Fibroblast of the aortic adventitia (primary cell): Measurements from ENCODE around the gene PLPP4. TPM values are rescaled to one million over a fixed set of nuclear protein-coding genes. Genes with fewer than 3 reads are reported as not detected.

Source experiments
- DNase-seq: peaks from one replicate; pipeline ENCODE4 v3.0.0-alpha.2; 2010; ENCODE audit warnings: low read depth
- H3K4me3 ChIP-seq: 2 replicates; pipeline ENCODE4 v1.5.1; 2011; ENCODE audit warnings: low read depth, mild to moderate bottlenecking, control low read depth, low read length, moderate library complexity
- total RNA-seq: library from RNA; depleted of rRNA; stranded (reverse); fragments of >200 nt; gene quantifications from 2 replicates; pipeline ENCODE4 v1.2.3, GENCODE V29; 2012; ENCODE audit warnings: low replicate concordance
- TF ChIP-seq, protein P1 (sequence below): IDR thresholded peaks from 2 replicates; pipeline ENCODE4 v1.5.1; 2011; ENCODE audit warnings: mild to moderate bottlenecking, low read length, control low read depth, inconsistent platforms; ENCODE audit not compliant: insufficient read depth

Gene PLPP4
- total RNA-seq, 1 donor: 7.5 TPM

DNA sequence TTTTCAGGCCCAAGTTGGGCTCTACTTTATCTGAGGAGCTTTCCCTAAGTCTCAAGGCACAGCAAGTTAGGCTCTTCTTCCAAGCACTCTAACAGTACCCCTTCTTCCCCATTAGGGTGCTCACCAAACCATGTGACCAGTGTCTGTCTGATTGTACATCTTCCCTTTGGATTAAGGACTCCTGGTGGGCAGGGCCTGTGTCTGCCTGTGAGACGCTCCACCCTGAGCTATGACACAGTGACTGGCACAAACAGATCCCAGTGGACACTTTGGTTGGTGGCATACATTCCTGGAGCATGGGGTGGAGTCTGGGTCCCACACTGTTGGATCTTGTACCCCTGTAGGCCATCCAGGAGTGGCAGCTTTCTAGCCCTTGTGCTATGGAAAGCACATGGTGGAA lies 23.8 kb downstream of the PLPP4 start:
- TF ChIP-seq, protein P1, sequence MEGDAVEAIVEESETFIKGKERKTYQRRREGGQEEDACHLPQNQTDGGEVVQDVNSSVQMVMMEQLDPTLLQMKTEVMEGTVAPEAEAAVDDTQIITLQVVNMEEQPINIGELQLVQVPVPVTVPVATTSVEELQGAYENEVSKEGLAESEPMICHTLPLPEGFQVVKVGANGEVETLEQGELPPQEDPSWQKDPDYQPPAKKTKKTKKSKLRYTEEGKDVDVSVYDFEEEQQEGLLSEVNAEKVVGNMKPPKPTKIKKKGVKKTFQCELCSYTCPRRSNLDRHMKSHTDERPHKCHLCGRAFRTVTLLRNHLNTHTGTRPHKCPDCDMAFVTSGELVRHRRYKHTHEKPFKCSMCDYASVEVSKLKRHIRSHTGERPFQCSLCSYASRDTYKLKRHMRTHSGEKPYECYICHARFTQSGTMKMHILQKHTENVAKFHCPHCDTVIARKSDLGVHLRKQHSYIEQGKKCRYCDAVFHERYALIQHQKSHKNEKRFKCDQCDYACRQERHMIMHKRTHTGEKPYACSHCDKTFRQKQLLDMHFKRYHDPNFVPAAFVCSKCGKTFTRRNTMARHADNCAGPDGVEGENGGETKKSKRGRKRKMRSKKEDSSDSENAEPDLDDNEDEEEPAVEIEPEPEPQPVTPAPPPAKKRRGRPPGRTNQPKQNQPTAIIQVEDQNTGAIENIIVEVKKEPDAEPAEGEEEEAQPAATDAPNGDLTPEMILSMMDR: no peak
- no peak for DNase-seq
- no peak overlapping the region for H3K4me3 ChIP-seq

DNA sequence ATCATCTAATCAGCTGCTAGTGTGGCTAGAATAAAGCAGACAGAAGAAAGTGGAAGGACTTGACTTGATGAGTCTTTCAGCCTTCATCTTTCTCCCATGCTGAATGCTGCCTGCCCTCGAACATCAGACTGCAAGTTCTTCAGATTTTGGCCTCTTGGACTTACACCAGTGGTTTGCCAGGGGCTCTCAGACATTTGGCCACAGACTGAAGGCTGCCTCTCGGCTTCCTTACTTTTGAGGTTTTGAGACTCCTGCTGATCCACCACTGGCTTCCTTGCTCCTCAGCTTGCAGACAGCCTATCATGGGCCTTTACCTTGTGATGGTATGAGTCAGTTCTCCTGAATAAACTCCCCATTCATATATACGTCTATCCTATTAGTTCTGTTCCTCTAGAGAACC lies 26.0 kb downstream of the PLPP4 start:
- TF ChIP-seq, protein P1: no peak
- no peak overlapping the region for H3K4me3 ChIP-seq
- no peak for DNase-seq

DNA sequence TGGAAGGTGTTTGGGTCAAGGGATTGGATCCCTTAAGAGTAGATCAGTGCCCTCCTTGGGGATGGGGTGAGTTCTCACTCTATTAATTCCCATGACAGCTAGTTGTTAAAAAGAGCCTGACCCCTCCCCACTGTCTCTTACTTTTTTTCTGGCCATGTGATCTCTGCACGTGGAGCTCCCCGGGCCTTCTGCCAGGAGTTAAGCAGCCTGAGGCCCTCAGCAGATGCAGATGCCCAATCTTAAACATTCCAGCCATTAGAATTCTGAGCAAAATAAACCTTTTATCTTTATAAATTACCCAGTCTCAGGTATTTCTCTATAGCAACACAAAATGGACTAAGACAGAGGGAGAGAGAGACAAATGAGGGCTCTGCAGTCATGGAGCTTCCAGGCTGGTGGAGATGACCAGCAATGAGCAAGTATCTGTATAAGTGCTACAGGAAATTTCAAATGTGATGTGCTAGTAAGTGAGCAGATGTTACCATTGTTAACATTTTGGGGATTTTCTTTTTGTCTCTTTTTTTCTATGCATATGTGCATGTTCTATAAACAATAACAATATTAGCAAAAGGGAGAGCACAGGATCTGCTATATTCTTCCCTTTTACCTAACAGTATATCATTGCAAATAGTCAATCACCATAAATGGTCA lies 26.7 kb downstream of the PLPP4 start:
- no peak for DNase-seq
- H3K4me3 ChIP-seq: no peak overlapping the region
- TF ChIP-seq, protein P1: no peak

DNA sequence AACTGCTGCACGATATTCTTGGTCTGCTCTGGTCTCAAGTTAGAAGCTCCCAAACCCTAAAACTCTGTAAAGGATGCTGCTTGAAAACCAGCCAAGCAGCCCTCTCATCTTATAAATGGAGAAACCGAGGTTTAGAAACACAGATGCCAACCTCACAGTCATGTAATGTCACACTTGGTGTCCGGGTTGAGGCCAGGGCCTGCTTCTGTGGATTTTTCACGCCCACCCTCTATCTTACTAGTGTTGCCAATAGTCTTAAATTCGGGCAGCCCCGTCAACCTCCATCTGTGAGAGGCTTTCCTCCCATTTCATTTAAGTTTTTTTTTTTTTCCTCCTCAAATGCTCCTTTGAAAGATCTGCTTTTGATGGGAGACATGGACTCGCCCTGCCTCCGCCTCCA lies 28.9 kb downstream of the PLPP4 start:
- no peak for DNase-seq
- TF ChIP-seq, protein P1: no peak

DNA sequence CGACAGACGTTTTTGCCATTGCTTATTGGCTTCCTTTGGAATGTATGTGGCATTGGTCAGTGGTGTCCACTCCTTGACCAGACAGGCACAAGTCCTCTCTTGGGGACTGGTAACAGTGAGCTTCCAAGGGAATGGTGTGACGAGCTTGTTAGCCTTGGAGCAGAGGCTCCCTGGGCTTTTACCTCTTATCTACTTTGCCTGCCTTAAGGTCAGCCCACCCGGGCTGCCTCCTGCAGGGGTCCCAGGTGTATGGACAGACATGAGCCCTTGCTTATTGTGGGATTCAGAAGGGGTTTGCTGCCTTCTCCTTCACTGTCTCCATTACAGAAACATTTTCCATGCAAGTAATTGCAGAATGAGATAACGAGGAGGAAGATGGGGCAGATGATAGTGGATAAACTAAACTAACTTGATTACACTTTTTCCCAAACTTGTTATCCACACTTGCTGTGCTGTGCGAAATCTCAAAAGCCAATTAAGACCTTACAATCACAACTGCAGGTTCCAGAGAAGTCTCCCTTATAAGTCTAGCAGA lies 29.7 kb downstream of the PLPP4 start:
- TF ChIP-seq, protein P1: no peak
- DNase-seq: no peak
- no peak overlapping the region for H3K4me3 ChIP-seq

More for the DNA sequence above, 28.9 kb downstream of the PLPP4 start:
- H3K4me3 ChIP-seq: no peak overlapping the region

DNA sequence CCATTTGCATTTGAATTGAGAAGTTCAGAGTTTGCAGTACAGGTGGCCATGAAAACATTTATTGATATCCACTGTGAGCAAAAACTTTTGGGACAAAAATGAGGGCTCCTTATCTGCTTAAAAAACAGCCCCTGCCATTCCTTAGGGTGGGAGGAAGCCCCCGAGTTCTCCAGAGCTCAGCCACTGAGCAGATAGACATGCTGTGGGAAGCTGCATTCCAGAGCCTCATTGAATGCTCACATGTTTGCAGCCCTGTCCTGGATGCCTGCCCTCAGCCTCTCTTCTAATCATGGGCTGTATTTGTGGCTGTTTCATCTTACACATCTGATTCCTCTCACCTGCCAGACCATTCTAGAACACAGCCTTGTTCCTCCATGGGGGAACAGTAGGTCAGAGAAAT lies 33.3 kb downstream of the PLPP4 start:
- no peak for DNase-seq
- TF ChIP-seq, protein P1: no peak
- no peak overlapping the region for H3K4me3 ChIP-seq

DNA sequence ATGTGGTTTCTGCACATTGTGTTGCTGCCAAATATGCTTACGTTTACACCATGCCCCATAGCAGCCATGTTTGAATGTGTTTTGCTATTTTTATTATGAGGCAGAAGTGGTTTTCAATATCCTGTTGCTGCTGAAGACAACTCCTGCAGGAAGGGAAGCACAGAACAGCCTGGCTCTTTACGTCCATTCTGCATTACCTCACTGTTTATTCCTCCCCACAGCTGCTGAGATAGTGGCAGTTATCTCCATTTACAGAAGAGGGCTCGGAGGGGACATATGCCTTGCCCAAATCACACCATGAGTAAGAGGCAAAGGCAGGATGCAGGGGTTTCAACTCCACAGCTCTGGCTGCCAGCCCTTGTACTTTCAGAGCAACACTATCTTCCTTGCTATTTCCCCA lies 35.3 kb downstream of the PLPP4 start:
- no peak overlapping the region for H3K4me3 ChIP-seq
- peak; percentile 35 for DNase-seq
- TF ChIP-seq, protein P1: no peak
